ENCODE results near the gene TEAD1.

- TF ChIP-seq, protein P1, sequence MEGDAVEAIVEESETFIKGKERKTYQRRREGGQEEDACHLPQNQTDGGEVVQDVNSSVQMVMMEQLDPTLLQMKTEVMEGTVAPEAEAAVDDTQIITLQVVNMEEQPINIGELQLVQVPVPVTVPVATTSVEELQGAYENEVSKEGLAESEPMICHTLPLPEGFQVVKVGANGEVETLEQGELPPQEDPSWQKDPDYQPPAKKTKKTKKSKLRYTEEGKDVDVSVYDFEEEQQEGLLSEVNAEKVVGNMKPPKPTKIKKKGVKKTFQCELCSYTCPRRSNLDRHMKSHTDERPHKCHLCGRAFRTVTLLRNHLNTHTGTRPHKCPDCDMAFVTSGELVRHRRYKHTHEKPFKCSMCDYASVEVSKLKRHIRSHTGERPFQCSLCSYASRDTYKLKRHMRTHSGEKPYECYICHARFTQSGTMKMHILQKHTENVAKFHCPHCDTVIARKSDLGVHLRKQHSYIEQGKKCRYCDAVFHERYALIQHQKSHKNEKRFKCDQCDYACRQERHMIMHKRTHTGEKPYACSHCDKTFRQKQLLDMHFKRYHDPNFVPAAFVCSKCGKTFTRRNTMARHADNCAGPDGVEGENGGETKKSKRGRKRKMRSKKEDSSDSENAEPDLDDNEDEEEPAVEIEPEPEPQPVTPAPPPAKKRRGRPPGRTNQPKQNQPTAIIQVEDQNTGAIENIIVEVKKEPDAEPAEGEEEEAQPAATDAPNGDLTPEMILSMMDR (IDR thresholded peaks at IDR 0.05): peak; percentile 90 to 93 (median 92)
- TF ChIP-seq EP300 (IDR thresholded peaks at IDR 0.05) (no peak), POLR2AphosphoS5 (IDR thresholded peaks at IDR 0.05) (peak in 2 of 4 donors; percentile 28 to 42)
These were observed 219.8 kb downstream of the TEAD1 start for GRCh38 chr11:12893787-12894672.
